ENCODE measurements around the gene PEPD.

GRCh38 chr19:33502521-33502920, 19.1 kb downstream of the PEPD start:
- TF ChIP-seq, protein P1, sequence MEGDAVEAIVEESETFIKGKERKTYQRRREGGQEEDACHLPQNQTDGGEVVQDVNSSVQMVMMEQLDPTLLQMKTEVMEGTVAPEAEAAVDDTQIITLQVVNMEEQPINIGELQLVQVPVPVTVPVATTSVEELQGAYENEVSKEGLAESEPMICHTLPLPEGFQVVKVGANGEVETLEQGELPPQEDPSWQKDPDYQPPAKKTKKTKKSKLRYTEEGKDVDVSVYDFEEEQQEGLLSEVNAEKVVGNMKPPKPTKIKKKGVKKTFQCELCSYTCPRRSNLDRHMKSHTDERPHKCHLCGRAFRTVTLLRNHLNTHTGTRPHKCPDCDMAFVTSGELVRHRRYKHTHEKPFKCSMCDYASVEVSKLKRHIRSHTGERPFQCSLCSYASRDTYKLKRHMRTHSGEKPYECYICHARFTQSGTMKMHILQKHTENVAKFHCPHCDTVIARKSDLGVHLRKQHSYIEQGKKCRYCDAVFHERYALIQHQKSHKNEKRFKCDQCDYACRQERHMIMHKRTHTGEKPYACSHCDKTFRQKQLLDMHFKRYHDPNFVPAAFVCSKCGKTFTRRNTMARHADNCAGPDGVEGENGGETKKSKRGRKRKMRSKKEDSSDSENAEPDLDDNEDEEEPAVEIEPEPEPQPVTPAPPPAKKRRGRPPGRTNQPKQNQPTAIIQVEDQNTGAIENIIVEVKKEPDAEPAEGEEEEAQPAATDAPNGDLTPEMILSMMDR (IDR thresholded peaks at IDR 0.05), result no peak
- TF ChIP-seq POLR2A (IDR thresholded peaks at IDR 0.05), result no peak

Measured in esophagus squamous epithelium (tissue), 4 donors.